ENCODE results near the gene HCST.
"Not testable (repeated sequence)": the region's sequence is repeated elsewhere in the genome, so short reads cannot be mapped to it uniquely, and the experiment has no call there.

Gene HCST

GRCh38 chr19:35879770-35880317 is 22.5 kb upstream of the HCST start:
- peak; percentile 66 for DNase-seq (ENCODE audit: low spot score)

GRCh38 chr19:35882114-35882832 is 20.1 kb upstream of the HCST start:
- DNase-seq (ENCODE audit: low spot score), result peak; percentile 29

- DNase-seq (ENCODE audit: low spot score), result no peak
These were observed 18.4 kb upstream of the HCST start for GRCh38 chr19:35883882-35884281.

- DNase-seq (ENCODE audit: low spot score), result no peak
These were observed 17.0 kb upstream of the HCST start for GRCh38 chr19:35885225-35885738.

- no peak for DNase-seq (ENCODE audit: low spot score)
These were observed 16.4 kb upstream of the HCST start for GRCh38 chr19:35885904-35886303.

- DNase-seq (ENCODE audit: low spot score), result no peak
These were observed 15.1 kb upstream of the HCST start for GRCh38 chr19:35887197-35887596.

- no peak for DNase-seq (ENCODE audit: low spot score)
These were observed 13.9 kb upstream of the HCST start for GRCh38 chr19:35888398-35888797.

- DNase-seq (ENCODE audit: low spot score), result no peak
These were observed 12.8 kb upstream of the HCST start for GRCh38 chr19:35889370-35890112.

GRCh38 chr19:35890113-35890650 is 12.1 kb upstream of the HCST start:
- DNase-seq (ENCODE audit: low spot score), result no peak

- DNase-seq (ENCODE audit: low spot score), result not testable (repeated sequence)
These were observed 10.5 kb upstream of the HCST start for GRCh38 chr19:35891819-35892218.

- no peak for DNase-seq (ENCODE audit: low spot score)
These were observed 8.0 kb upstream of the HCST start for GRCh38 chr19:35894342-35894741.

GRCh38 chr19:35895911-35896642 is 6.3 kb upstream of the HCST start:
- no peak for DNase-seq (ENCODE audit: low spot score)

GRCh38 chr19:35896643-35897040 is 5.7 kb upstream of the HCST start:
- no peak for DNase-seq (ENCODE audit: low spot score)

GRCh38 chr19:35897706-35898451 is 4.5 kb upstream of the HCST start:
- no peak for DNase-seq (ENCODE audit: low spot score)

GRCh38 chr19:35898499-35898809 is 3.9 kb upstream of the HCST start:
- DNase-seq (ENCODE audit: low spot score), result no peak

- peak; percentile 47 for DNase-seq (ENCODE audit: low spot score)
These were observed 2.6 kb upstream of the HCST start for GRCh38 chr19:35899547-35900214.

GRCh38 chr19:35901055-35901644 is 1.2 kb upstream of the HCST start:
- no peak for DNase-seq (ENCODE audit: low spot score)

GRCh38 chr19:35902870-35903475 is 644 bp downstream of the HCST start:
- no peak for DNase-seq (ENCODE audit: low spot score)

- DNase-seq (ENCODE audit: low spot score), result peak; percentile 31
These were observed 1.3 kb downstream of the HCST start for GRCh38 chr19:35903550-35904179.
